NCI-H2107 treated with DMSO at 0.1 percent for 48 hours (cell line): ENCODE results near the gene ZNF385B.

Experiments used
- DNase-seq: peaks from one replicate; lab custom pipeline; 2025; ENCODE audit not compliant: unreplicated experiment; lab: John Stamatoyannopoulos, UW

ZNF385B gene

DNA sequence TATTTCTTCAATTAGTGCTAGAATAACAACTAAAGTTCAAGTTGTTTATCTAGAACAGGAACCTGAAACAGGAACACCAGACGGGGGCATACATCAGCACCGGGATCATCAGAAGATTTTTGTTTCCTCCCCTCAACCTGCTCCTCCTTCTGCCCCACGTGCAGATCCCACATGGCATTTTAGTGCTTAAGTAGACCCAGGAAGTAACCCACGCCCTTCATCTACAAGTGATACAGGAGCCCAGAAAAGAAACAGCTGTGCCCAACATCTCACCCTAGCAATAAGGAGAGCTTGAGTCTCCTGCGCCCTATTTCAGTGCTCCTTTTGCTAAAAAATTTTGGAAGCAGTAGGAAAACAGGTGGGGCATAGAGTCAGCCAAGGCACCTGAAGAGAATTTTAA is 5.2 kb downstream of the ZNF385B start:
- no peak for DNase-seq

DNA sequence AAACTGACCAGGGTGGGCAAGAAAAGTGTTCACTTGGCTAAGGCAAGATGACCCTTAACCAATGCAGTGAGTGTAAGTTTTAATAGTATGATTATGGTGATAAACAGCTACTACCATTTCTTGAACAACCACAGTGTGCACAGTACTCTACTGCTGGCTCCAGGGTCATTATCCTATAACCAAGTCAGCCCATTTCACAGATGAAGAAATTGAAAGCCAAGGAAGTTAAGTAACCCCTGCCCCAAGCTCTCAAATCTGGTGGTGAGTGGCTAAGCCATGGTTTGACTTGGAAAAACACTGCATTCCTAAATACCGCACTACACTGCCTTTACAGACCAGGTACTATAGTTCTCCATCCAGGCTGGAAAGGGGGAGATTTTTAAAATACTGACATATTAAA is 5.7 kb downstream of the ZNF385B start:
- DNase-seq: no peak

DNA sequence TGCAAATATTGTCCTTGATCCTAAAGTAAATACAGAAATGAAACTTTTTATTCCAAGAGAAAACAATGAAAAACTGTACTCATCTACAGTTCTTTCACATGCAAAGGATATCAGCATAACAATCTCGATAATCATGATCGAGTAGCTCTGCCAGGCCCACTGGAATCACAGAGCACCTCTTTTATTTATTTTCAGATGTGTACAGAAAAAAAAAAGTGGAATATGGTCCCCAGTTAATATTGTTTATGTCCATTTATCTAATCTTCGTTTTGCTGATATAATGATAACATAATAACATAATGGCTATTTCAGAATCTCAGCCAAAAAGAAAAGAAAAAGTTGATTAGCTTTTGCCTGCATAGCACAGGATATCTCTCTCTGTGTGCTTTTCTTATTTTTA is 6.5 kb downstream of the ZNF385B start:
- no peak for DNase-seq

DNA sequence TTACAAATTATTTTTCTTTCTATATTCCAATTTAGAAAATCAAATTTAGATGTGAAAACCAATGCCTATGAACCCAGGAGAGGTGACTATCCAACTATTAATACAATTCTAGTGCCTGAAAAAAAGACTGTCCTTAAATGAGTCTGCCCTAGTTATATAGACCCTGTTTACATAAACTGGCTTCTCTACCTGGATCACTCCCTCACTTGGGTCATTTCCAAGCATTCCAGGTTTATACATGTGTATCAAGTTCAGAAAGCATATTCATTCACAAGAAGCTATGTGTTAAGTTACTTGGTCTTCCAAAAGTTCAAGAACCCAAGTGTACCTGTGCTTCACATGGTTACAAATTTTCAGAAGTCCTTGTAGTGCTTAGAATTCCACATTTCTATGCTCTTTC is 8.3 kb downstream of the ZNF385B start:
- no peak for DNase-seq

- DNase-seq: no peak
These were observed 11.2 kb downstream of the ZNF385B start for GRCh38 chr2:179850188-179850587.

DNA sequence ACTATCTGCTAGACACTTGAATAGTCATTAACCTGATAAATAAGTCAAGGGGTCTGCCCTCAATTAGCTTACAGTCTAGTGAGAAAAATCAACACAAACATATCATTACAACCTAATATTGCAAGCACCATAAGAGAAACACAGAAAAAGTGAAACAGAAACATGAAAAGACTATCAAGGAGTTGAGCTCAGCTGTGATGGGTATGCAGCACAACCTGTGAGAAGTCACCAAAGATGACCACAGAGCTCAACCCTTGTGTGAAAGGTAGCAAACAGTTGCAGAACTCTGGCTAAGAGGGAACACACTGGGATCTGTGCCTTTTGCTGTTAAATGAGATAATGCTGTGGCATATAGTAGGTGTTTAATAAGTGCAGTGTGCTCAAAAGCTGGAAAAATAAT is 11.7 kb downstream of the ZNF385B start:
- DNase-seq: no peak

- DNase-seq: no peak
These were observed 17.9 kb downstream of the ZNF385B start for GRCh38 chr2:179843541-179843940.

- no peak for DNase-seq
These were observed 18.8 kb downstream of the ZNF385B start for GRCh38 chr2:179842498-179843153.

- no peak for DNase-seq
These were observed 20.6 kb downstream of the ZNF385B start for GRCh38 chr2:179840840-179841239.

GRCh38 chr2:179837408-179837807 is 24.0 kb downstream of the ZNF385B start:
- DNase-seq: peak; percentile 5

GRCh38 chr2:179830043-179830787 is 31.2 kb downstream of the ZNF385B start:
- no peak for DNase-seq

GRCh38 chr2:179826297-179826696 is 35.1 kb downstream of the ZNF385B start:
- no peak for DNase-seq

DNA sequence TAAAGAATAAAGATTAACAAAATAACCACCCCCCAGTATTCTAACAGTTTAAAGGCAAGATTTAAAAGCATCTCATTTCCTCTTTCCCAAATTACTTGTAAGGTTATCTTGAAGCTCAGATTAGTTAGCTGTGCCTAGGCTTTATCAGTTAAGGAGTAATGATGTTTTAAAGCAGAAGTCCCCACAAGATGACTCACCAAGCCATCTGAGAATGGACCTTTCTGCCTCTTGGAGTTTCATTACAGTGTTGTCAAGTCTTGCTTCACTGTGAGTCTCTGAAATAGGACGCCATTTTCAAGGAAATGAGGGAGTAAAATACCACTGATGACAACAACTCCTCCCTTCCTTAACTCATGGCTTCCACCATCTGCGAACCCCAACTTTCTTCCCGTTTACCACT is 35.9 kb downstream of the ZNF385B start:
- no peak for DNase-seq

DNA sequence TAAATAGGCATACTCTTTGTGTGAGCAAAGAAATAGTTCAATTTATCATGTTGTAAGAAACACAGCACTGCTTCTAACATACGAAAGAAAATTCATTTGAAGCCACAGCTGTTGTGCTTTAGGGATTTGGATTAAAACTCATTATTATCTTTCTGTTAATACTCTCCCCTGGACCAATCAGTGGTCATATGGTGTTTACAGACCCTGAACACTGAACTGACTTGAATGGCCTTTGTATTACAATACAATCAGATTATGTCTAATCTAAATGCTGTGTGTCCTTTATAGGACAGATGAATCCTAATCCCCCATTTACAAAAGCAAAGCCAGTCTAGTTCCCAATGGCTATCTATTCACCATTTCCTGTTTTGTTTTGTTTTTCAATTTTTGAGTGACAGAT is 36.5 kb downstream of the ZNF385B start:
- no peak for DNase-seq

- DNase-seq: no peak
These were observed 38.9 kb downstream of the ZNF385B start for GRCh38 chr2:179822540-179822939.

GRCh38 chr2:179818546-179818945 is 42.9 kb downstream of the ZNF385B start:
- DNase-seq: no peak

- DNase-seq: no peak
These were observed 44.1 kb downstream of the ZNF385B start for GRCh38 chr2:179817181-179817841.

DNA sequence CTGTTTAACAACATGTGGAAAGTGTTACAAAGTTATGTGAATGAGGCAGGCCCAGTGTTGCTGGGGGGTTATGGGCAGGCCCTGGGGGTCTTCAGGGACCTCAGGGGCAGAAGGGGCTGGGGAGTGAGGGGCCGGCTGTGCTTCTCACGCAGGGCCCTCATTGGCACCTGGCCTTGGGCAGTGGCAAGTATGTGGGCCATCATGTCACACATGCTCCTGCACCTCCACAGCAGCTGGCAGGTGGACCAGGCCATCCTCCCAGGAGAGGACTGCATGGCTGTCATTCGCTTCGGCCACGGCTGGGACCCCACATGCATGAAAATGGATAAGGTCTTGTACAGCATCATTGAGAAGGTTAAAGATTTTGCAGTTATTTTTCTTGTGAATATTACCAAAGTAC is 47.4 kb downstream of the ZNF385B start:
- DNase-seq: no peak

DNA sequence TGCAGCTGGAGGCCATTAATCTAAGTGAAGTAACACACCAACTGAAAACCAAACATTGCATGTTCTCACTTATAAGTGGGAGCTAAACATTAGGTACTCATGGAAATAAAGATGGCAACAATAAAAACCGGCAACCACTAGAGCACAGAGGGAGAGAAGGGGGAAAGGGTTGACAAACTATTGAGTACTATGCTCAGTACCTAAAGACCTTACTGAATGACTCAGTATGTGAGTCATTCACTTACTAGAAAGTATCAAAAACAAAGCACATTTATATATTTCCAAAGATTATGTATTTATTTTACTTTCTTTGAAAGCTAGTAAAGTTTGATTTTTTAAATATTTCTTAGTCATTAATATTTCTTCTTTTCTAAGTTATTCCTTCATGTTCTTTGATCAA is 48.9 kb downstream of the ZNF385B start:
- no peak for DNase-seq

GRCh38 chr2:179811042-179811441 is 50.4 kb downstream of the ZNF385B start:
- no peak for DNase-seq

GRCh38 chr2:179809606-179810005 is 51.8 kb downstream of the ZNF385B start:
- DNase-seq: no peak

- no peak for DNase-seq
These were observed 56.4 kb downstream of the ZNF385B start for GRCh38 chr2:179805001-179805400.
